SK-N-SH (cell line): Measurements from ENCODE around the gene CBX7.

Source experiments
- CTCF ChIP-seq: fragments of 200-600 bp; sonication (generic); IDR thresholded peaks from 2 replicates; pipeline ENCODE4 v1.6.1; 2017; ENCODE audit warnings: antibody characterized with exemption, mild to moderate bottlenecking, moderate library complexity
- EP300 ChIP-seq, 2 experiments: IDR thresholded peaks; 2 replicates each; pipeline versions ENCODE4 v1.4.0 to v1.6.1; 2012; ENCODE audit warnings: borderline replicate concordance in 1 of 2, low read depth in 1 of 2, low read length in 1 of 2
- EZH2phosphoT487 ChIP-seq: fragments of 200-600 bp; sonication (generic); IDR thresholded peaks from 2 replicates; pipeline ENCODE4 v1.6.1; 2017; ENCODE audit warnings: low read depth, mixed run types, mild to moderate bottlenecking, antibody characterized with exemption, moderate library complexity, borderline replicate concordance
- FOXM1 ChIP-seq: IDR thresholded peaks from 2 replicates; pipeline ENCODE4 v1.4.0; 2012; ENCODE audit warnings: low read depth, mild to moderate bottlenecking

- TF ChIP-seq FOXM1 = no peak
- TF ChIP-seq EZH2phosphoT487 = no peak
- TF ChIP-seq CTCF = no peak
- TF ChIP-seq EP300 (IDR thresholded peaks at IDR 0.05; ENCODE audit: borderline replicate concordance in 1 of 2, low read depth in 1 of 2, low read length in 1 of 2) = no peak
These were observed 25.3 kb upstream of the CBX7 start for GRCh38 chr22:39177791-39178190.
